ENCODE results near the gene RAPGEF5. TPM values are rescaled to one million over a fixed set of nuclear protein-coding genes. Genes with fewer than 3 reads are reported as not detected.

Gene RAPGEF5
- total and polyA plus RNA-seq, 2 donors (not counting 3 experiments of a cell fraction or from before 2014, with no cell fraction given), result 10.0 to 43.2 TPM

DNA sequence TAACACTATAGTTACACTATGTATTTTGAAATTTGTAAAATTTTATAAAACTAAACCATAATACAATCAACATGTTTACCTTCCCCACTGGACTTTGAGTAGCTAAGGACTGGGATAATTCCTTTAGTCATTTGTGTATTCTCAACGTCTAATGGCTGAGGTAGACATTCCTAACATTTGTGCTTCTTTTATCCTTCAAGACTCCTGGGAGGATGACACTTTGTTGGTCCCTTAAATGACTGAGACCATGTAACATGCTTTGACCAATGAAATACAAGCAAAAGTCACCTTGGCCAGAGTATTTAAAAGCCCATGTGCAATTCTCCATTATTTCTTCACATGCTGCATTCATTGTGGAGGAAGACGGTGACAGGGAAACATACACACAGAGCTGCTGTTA is 18.5 kb downstream of the RAPGEF5 start:
- Histone ChIP-seq H3K9ac (replicated peaks; ENCODE audit: extremely low read depth, insufficient read depth, low read length) (no peak overlapping the region), H3K9me1 (replicated peaks; ENCODE audit: control insufficient read depth, extremely low read depth, insufficient read depth, low read length) (no peaks in the 10 kb centered on the region), H4K20me1 (replicated peaks; ENCODE audit: control insufficient read depth, extremely low read depth, insufficient read depth, low read length) (no peaks in the 10 kb centered on the region), H3K27me3 (ENCODE audit: control insufficient read depth in 2 of 2, insufficient read depth in 2 of 2, low read length in 2 of 2) (no peaks in the 10 kb centered on the region), H3K4me1 (ENCODE audit: control insufficient read depth, extremely low read depth, insufficient read depth, low read length) (no peaks in the 10 kb centered on the region), H3K27ac (ENCODE audit: insufficient read depth, low read depth, low read length) (no peak overlapping the region), H3K9me3 (replicated peaks; ENCODE audit: control insufficient read depth, insufficient read depth, low read length) (no peaks in the 10 kb centered on the region), H3K79me2 (ENCODE audit: control insufficient read depth, insufficient read depth, low read length) (no peaks in the 10 kb centered on the region), H2AFZ (ENCODE audit: low read depth, low read length) (no peak overlapping the region), H3K36me3 (ENCODE audit: control insufficient read depth in 2 of 2, extremely low read depth in 1 of 2, insufficient read depth in 2 of 2, low read length in 2 of 2) (no peaks in the 10 kb centered on the region), H3K4me3 (replicated peaks in 1 of 3; ENCODE audit: insufficient read depth in 1 of 3, low read depth in 1 of 3, low read length in 3 of 3) (no peak overlapping the region), H3K4me2 (ENCODE audit: insufficient read depth, low read length) (no peak overlapping the region)
- no peak for DNase-seq (ENCODE audit: low read depth, low spot score)
- dilution Hi-C loops (cut with MboI; ENCODE audit: extremely low pct_ligation_motif_present, low sequenced_read_pairs) (no loop called here), intact Hi-C loops (cut with micrococcal nuclease) (no loop called here)
- ChIA-PET CTCF (interaction anchor here (1.7 kb wide), 1 partner anchor 11 kb away, joined by 4 read pairs; no protein-coding TSS in a partner anchor), POLR2A (no interaction called here)
- TF ChIP-seq GATA2 (IDR thresholded peaks at IDR 0.05; ENCODE audit: insufficient read depth, insufficient read length, low read depth, low read length) (no peak), MYC (IDR thresholded peaks at IDR 0.05; ENCODE audit: low read depth, low read length) (no peak), POLR2AphosphoS5 (IDR thresholded peaks at IDR 0.05; ENCODE audit: insufficient read depth, low read depth, low read length) (no peak), EZH2 (IDR thresholded peaks at IDR 0.05; ENCODE audit: borderline replicate concordance, low read depth, low read length, severe bottlenecking) (no peak), POLR2A (IDR thresholded peaks at IDR 0.05; ENCODE audit: low read depth, low read length) (no peak), FOS (IDR thresholded peaks at IDR 0.05; ENCODE audit: borderline replicate concordance, insufficient read depth, low read length) (no peak), JUN (IDR thresholded peaks at IDR 0.05; ENCODE audit: borderline replicate concordance, insufficient read depth, insufficient read length, low read depth) (no peak)
- TF ChIP-seq, protein P1, sequence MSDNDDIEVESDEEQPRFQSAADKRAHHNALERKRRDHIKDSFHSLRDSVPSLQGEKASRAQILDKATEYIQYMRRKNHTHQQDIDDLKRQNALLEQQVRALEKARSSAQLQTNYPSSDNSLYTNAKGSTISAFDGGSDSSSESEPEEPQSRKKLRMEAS (IDR thresholded peaks at IDR 0.05; ENCODE audit: insufficient read depth, insufficient read length), result no peak
- TF ChIP-seq, protein P2, sequence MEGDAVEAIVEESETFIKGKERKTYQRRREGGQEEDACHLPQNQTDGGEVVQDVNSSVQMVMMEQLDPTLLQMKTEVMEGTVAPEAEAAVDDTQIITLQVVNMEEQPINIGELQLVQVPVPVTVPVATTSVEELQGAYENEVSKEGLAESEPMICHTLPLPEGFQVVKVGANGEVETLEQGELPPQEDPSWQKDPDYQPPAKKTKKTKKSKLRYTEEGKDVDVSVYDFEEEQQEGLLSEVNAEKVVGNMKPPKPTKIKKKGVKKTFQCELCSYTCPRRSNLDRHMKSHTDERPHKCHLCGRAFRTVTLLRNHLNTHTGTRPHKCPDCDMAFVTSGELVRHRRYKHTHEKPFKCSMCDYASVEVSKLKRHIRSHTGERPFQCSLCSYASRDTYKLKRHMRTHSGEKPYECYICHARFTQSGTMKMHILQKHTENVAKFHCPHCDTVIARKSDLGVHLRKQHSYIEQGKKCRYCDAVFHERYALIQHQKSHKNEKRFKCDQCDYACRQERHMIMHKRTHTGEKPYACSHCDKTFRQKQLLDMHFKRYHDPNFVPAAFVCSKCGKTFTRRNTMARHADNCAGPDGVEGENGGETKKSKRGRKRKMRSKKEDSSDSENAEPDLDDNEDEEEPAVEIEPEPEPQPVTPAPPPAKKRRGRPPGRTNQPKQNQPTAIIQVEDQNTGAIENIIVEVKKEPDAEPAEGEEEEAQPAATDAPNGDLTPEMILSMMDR (IDR thresholded peaks at IDR 0.05; ENCODE audit: extremely low read depth in 1 of 2, insufficient read depth in 1 of 2, low read depth in 1 of 2, low read length in 2 of 2), result no peak
- FAIRE-seq, result no peak
- no TSS peak for BruUV-seq (replicated peaks)

All from endothelial cell of umbilical vein (primary cell).